Erythroblast (primary cell): Measurements from ENCODE around the gene WSCD2.

Experiments used
- GATA1 ChIP-seq: IDR thresholded peaks from 2 replicates; pipeline ENCODE4 v1.6.1; 2011; ENCODE audit warnings: low read depth, mild to moderate bottlenecking, control low read depth, low read length, moderate library complexity
- POLR2A ChIP-seq: IDR thresholded peaks from 2 replicates; pipeline ENCODE4 v1.6.1; 2011; ENCODE audit warnings: mild to moderate bottlenecking, low read length

GRCh38 chr12:108299516-108299915 is 170.4 kb downstream of the WSCD2 start:
- no peak for TF ChIP-seq POLR2A
- no peak for TF ChIP-seq GATA1
